Sigmoid colon (tissue), 7 donors: ENCODE measurements around the gene ADGRL2. TPM values are rescaled to one million over a fixed set of nuclear protein-coding genes. Genes with fewer than 3 reads are reported as not detected.

ENCODE experiments used
- DNase-seq: peaks from one replicate; pipeline ENCODE4 v3.0.0-alpha.2; 2019
- H3K27ac ChIP-seq, 4 donors: fragments of 200-600 bp; sonication (generic); one replicate each; pipeline ENCODE4 v1.5.1; 2016 to 2019; ENCODE audit warnings: mild to moderate bottlenecking in 1 of 4
- H3K27me3 ChIP-seq, 3 donors: fragments of 200-600 bp; sonication (generic); one replicate each; pipeline ENCODE4 v1.5.1; 2019; ENCODE audit warnings: mild to moderate bottlenecking in 1 of 3
- H3K36me3 ChIP-seq, 4 donors: fragments of 200-600 bp; sonication (generic); one replicate each; pipeline ENCODE4 v1.5.1; 2016 to 2019
- H3K4me1 ChIP-seq, 4 donors: fragments of 200-600 bp; sonication (generic); one replicate each; pipeline ENCODE4 v1.5.1; 2017 to 2019
- H3K4me3 ChIP-seq, 4 donors: fragments of 200-600 bp; sonication (generic); one replicate each; pipeline ENCODE4 v1.5.1; 2017 to 2019; ENCODE audit warnings: mild to moderate bottlenecking in 2 of 4, moderate library complexity in 1 of 4
- H3K9me3 ChIP-seq, 4 donors: fragments of 200-600 bp in 3 of 4; sonication (generic) in 3 of 4; one replicate each; pipeline versions ENCODE4 v1.5.1 to v1.6.1; 2013 to 2019
- EP300 ChIP-seq, 4 donors: sonication (generic); formaldehyde crosslinking; IDR thresholded peaks; one replicate each; pipeline ENCODE4 v1.6.1; 2017; ENCODE audit warnings: antibody characterized with exemption in 4 of 4
- POLR2A ChIP-seq, 2 donors: fragments of 450-650 bp; IDR thresholded peaks; one replicate each; pipeline ENCODE4 v1.6.1; 2016; ENCODE audit warnings: antibody characterized with exemption in 2 of 2, mild to moderate bottlenecking in 2 of 2, moderate library complexity in 2 of 2
- POLR2AphosphoS5 ChIP-seq, 4 donors: sonication (generic); formaldehyde crosslinking; IDR thresholded peaks; one replicate each; pipeline ENCODE4 v1.6.1; 2017; ENCODE audit warnings: antibody characterized with exemption in 4 of 4
- WGBS, 2 donors: extraction: QIAGEN DNeasy Blood & Tissue Kit; methylation state at CpG; one replicate each; pipeline ENCODE4 v1.1.7; 2013; 5-methylcytosine and 5-hydroxymethylcytosine counted together
- intact Hi-C: fragments of 100-400 bp; cut with DNase I; formaldehyde crosslinking; loops from one replicate; pipeline ENCODE4 v1.15.1; 2023
- polyA plus RNA-seq, 3 donors: library from polyadenylated mRNA; stranded (reverse); fragments of 200-250 nt; gene quantifications; one replicate each; pipeline ENCODE4 v1.2.3, GENCODE V29; 2013
- total RNA-seq, 4 donors: library from RNA; depleted of rRNA; stranded (reverse); fragments of >200 nt; gene quantifications; one replicate each; pipeline ENCODE4 v1.1.0, GENCODE V29; 2016
- TF ChIP-seq, protein P1 (sequence below), 4 experiments: fragments of 450-650 bp in 3 of 4; fragments of 200-600 bp in 1 of 4; IDR thresholded peaks; one replicate each; pipeline ENCODE4 v1.5.1; 2016 to 2019; ENCODE audit warnings: antibody characterized with exemption in 4 of 4, mild to moderate bottlenecking in 3 of 4, moderate library complexity in 2 of 4
- donor health status: healthy with polysubstance abuse.
- donor health status: Bipolar disorder and iron deficiency.
- donor health status: healthy.

The ADGRL2 gene
- total and polyA plus RNA-seq, 7 donors: 2.3 to 73.4 (median 49.4) TPM

DNA sequence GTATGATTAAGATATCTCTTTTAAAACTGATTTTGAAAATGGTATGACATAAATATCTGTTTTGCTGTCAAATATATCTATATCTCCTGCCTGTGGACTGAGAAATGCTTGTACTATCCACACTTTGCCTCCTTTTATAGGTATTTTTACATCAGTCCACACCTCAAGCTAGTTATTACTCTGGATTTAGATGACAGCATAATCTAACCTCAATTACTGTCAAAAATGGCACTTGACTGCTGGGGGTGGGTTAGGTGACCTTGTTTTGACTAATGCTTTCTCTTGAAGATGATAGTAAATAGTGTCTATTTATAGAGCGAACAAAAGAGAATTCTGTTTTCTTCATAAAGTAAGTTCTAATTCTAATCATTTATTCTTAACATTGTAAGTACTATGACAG, 9.1 kb downstream of the ADGRL2 start:
- Histone ChIP-seq H3K27ac (no peak overlapping the region), H3K4me1 (peaks cover 0 to 73% (median 16%) of the 10 kb centered on the region in 4 donors)
- 90 to 94% methylated on average over 1 of the region's 1 CpG for WGBS, 2 donors

DNA sequence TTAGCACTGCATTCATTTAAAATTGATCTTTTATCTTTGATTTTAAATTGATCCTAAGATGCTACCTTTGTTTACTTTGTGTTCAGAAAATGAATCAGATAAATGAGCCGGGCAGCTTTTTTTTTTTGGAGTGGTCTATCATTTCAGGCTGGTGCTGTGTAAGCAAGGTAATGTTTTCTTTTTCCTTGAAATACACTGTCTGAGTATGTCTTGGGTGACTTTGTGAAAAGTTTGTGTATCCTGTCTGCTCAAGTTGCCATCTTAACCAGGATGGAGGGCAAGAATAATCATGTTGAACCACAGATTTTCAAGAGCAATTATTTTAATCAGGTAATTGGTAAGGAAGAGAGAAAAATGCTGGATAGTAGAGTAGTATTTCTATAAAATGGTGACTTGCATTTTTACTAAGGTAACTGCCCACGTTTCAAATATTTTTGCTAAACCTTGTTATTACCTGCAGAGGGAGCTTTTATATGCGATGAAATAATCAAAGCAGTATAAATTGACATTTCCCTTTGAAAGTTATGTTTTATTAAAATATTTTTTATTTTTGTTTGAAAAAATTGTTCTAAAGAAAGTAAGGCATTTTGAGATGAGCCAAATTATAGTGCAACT, 11.1 kb downstream of the ADGRL2 start:
- Histone ChIP-seq H3K4me3 (no peak overlapping the region), H3K4me1 (peaks cover 0 to 54% (median 7%) of the 10 kb centered on the region in 4 donors), H3K9me3 (no peaks in the 10 kb centered on the region), H3K36me3 (no peaks in the 10 kb centered on the region), H3K27ac (no peak overlapping the region), H3K27me3 (no peaks in the 10 kb centered on the region)
- no peak for TF ChIP-seq POLR2AphosphoS5 (IDR thresholded peaks at IDR 0.05)
- TF ChIP-seq POLR2A (IDR thresholded peaks at IDR 0.05): no peak
- TF ChIP-seq EP300 (IDR thresholded peaks at IDR 0.05): no peak
- TF ChIP-seq, protein P1, sequence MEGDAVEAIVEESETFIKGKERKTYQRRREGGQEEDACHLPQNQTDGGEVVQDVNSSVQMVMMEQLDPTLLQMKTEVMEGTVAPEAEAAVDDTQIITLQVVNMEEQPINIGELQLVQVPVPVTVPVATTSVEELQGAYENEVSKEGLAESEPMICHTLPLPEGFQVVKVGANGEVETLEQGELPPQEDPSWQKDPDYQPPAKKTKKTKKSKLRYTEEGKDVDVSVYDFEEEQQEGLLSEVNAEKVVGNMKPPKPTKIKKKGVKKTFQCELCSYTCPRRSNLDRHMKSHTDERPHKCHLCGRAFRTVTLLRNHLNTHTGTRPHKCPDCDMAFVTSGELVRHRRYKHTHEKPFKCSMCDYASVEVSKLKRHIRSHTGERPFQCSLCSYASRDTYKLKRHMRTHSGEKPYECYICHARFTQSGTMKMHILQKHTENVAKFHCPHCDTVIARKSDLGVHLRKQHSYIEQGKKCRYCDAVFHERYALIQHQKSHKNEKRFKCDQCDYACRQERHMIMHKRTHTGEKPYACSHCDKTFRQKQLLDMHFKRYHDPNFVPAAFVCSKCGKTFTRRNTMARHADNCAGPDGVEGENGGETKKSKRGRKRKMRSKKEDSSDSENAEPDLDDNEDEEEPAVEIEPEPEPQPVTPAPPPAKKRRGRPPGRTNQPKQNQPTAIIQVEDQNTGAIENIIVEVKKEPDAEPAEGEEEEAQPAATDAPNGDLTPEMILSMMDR (IDR thresholded peaks at IDR 0.05): no peak
- 27 to 53% methylated on average over 3 of the region's 3 CpGs for WGBS, 2 donors
- intact Hi-C loops: no loop called here
- no peak for DNase-seq

More for the DNA sequence above, 9.1 kb downstream of the ADGRL2 start:
- H3K27me3 ChIP-seq: no peaks in the 10 kb centered on the region
- no peaks in the 10 kb centered on the region for H3K36me3 ChIP-seq
- intact Hi-C loops: no loop called here
- H3K4me3 ChIP-seq: no peak overlapping the region
- DNase-seq: no peak
- TF ChIP-seq EP300 (IDR thresholded peaks at IDR 0.05): no peak
- TF ChIP-seq, protein P1 (IDR thresholded peaks at IDR 0.05): no peak
- TF ChIP-seq POLR2AphosphoS5 (IDR thresholded peaks at IDR 0.05): no peak
- TF ChIP-seq POLR2A (IDR thresholded peaks at IDR 0.05): no peak
- no peaks in the 10 kb centered on the region for H3K9me3 ChIP-seq

DNA sequence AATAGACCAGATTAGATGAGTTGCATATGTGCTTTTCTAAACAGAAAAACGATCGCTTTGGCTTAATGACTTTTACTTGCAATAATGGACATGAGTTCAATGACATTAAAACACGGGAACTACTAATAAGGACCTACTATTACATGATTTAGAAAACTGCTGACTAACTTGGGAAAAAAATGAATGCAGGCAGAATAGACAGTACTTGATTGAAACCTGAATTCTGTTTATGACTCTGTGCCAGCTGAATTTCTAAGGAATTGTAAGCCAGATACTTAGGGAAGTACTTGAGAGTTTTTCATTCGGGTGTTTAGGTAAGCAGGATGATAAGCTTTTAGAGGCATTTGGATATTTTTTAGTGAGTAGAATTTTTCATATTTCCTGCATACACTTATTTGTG, 12.0 kb downstream of the ADGRL2 start:
- intact Hi-C loops: no loop called here
- peaks cover 0 to 52% (median 7%) of the 10 kb centered on the region in 4 donors for H3K4me1 ChIP-seq

DNA sequence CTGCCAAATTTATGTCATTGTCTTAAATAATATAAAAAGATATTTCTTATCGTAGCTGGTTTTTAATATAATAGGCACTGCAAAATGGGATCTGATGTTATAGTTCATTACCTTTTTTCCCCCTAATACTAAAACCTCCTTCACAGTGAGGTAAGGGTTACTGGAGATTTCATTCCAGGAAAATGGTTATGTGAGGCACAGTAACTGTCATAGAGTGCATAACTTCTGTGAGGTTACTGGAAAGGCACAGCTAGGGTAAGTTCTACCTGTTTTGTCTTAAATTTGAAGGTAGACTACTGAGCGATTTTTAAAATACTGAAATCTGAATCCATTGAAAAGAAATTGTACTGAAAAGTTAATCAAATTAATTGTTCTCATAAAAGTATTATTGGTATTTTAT, 13.0 kb downstream of the ADGRL2 start:
- Histone ChIP-seq H3K27me3 (no peaks in the 10 kb centered on the region), H3K4me1 (peaks cover 0 to 47% (median 7%) of the 10 kb centered on the region in 4 donors), H3K27ac (no peak overlapping the region), H3K36me3 (no peaks in the 10 kb centered on the region), H3K9me3 (no peaks in the 10 kb centered on the region), H3K4me3 (no peak overlapping the region)
- TF ChIP-seq, protein P1 (IDR thresholded peaks at IDR 0.05): no peak
- TF ChIP-seq EP300 (IDR thresholded peaks at IDR 0.05) (no peak), POLR2AphosphoS5 (IDR thresholded peaks at IDR 0.05) (no peak), POLR2A (IDR thresholded peaks at IDR 0.05) (no peak)
- intact Hi-C loops: no loop called here
- 89 to 95% methylated on average over 2 of the region's 2 CpGs for whole genome bisulfite sequencing, 2 donors
- no peak for DNase-seq

More for the DNA sequence above, 12.0 kb downstream of the ADGRL2 start:
- Histone ChIP-seq H3K27me3 (no peaks in the 10 kb centered on the region), H3K9me3 (no peaks in the 10 kb centered on the region), H3K27ac (no peak overlapping the region), H3K4me3 (no peak overlapping the region), H3K36me3 (no peaks in the 10 kb centered on the region)
- 64 to 78% methylated on average over 4 of the region's 4 CpGs for WGBS, 2 donors
- no peak for TF ChIP-seq POLR2A (IDR thresholded peaks at IDR 0.05)
- TF ChIP-seq EP300 (IDR thresholded peaks at IDR 0.05): no peak
- TF ChIP-seq, protein P1 (IDR thresholded peaks at IDR 0.05): no peak
- TF ChIP-seq POLR2AphosphoS5 (IDR thresholded peaks at IDR 0.05): no peak
- no peak for DNase-seq

DNA sequence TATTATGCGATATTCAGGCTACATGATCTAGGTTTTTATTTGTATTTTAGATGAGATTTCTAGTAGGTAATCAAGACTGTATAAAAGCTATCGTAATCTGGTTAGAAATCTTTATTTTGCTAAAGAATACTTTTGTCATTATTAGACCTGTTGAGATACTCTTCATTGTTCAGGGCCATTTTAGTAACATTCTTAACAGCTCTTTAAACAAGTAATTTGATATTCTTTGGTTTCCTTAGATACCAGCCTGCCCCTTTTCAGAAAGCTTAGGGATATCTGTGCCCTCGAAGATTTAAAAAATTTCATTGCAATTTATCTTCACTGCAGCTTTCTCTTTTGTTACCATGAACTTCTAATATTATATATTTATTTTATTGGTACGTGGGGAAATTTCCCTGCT, 18.9 kb downstream of the ADGRL2 start:
- DNase-seq: no peak
- H3K27ac ChIP-seq: no peak overlapping the region
- no peaks in the 10 kb centered on the region for H3K9me3 ChIP-seq
- intact Hi-C loops: no loop called here
- no peaks in the 10 kb centered on the region for H3K36me3 ChIP-seq
- no peaks in the 10 kb centered on the region for H3K27me3 ChIP-seq
- TF ChIP-seq POLR2AphosphoS5 (IDR thresholded peaks at IDR 0.05) (no peak), EP300 (IDR thresholded peaks at IDR 0.05) (no peak), POLR2A (IDR thresholded peaks at IDR 0.05) (no peak)
- TF ChIP-seq, protein P1 (IDR thresholded peaks at IDR 0.05): no peak
- H3K4me1 ChIP-seq: no peaks in the 10 kb centered on the region
- no peak overlapping the region for H3K4me3 ChIP-seq
- WGBS, 2 donors: 83 to 90% methylated on average over 4 of the region's 4 CpGs
